COLO668 (cell line): ENCODE results near the gene PSAPL1.

ENCODE experiments used
- DNase-seq: peaks from one replicate; lab custom pipeline; 2025; ENCODE audit not compliant: unreplicated experiment; lab: John Stamatoyannopoulos, UW

PSAPL1 gene

GRCh38 chr4:7397206-7398103, 37.3 kb downstream of the PSAPL1 start:
- DNase-seq, result no peak

- DNase-seq, result no peak
Observed at GRCh38 chr4:7396186-7396910, 38.4 kb downstream of the PSAPL1 start.

- DNase-seq, result no peak
Observed at GRCh38 chr4:7395645-7396044, 39.1 kb downstream of the PSAPL1 start.

- no peak for DNase-seq
Observed at GRCh38 chr4:7394681-7395451, 39.9 kb downstream of the PSAPL1 start.

GRCh38 chr4:7393601-7394575, 40.8 kb downstream of the PSAPL1 start:
- no peak for DNase-seq

- DNase-seq, result no peak
Observed at GRCh38 chr4:7392438-7393421, 42.0 kb downstream of the PSAPL1 start.

GRCh38 chr4:7391637-7392437, 42.9 kb downstream of the PSAPL1 start:
- DNase-seq, result no peak

- DNase-seq, result no peak
Observed at GRCh38 chr4:7390906-7391636, 43.7 kb downstream of the PSAPL1 start.

- DNase-seq, result no peak
Observed at GRCh38 chr4:7390336-7390735, 44.4 kb downstream of the PSAPL1 start.

GRCh38 chr4:7389719-7390118, 45.0 kb downstream of the PSAPL1 start:
- no peak for DNase-seq

GRCh38 chr4:7389101-7389701, 45.5 kb downstream of the PSAPL1 start:
- DNase-seq, result no peak

- no peak for DNase-seq
Observed at GRCh38 chr4:7388627-7389026, 46.1 kb downstream of the PSAPL1 start.

GRCh38 chr4:7387925-7388324, 46.8 kb downstream of the PSAPL1 start:
- no peak for DNase-seq

- no peak for DNase-seq
Observed at GRCh38 chr4:7384929-7385890, 49.5 kb downstream of the PSAPL1 start.

GRCh38 chr4:7384003-7384928, 50.5 kb downstream of the PSAPL1 start:
- no peak for DNase-seq
